ENCODE data around the gene CAMTA1. TPM values are rescaled to one million over a fixed set of nuclear protein-coding genes. Genes with fewer than 3 reads are reported as not detected.

Gene CAMTA1
- total RNA-seq, 1 donor from 2014 or later = 77.6 TPM

DNA sequence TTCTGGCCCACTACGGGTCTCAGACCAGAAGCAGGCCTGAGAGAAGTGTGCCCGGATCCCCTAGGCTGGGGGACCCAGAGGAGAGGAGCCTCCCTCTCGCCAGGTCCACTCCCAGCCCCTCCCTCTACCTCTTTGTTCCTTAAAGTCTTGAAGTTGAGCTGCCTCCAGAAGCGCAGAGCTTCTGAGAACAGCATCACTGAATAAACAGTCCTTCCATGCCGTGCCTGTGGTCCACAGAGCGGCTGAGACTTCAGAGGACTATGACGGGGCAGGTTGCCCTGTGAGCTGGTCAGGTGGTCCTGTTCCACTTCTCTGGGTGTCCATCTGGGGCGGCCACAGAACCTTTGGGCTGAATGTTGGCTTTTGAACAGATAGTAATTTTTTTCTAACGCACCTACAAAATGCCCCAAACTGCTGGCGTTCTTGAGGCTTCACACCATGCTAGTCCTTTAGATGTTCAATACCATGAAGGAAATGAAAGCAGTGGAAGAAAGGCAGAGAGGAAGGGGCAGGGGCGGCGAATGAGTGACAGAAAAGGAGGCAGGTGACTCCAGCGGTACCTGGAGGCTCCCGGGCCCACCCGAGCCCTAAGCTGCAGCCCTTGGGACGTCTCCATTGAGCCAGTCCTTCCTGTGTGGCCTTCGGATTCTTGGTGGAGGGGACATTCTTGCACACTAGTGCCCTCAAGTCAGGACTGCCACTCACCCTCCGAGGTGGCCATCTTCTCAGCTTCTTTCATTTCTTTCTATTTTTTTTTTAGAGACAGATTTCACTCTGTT lies 746.5 kb downstream of the CAMTA1 start:
- Histone ChIP-seq H4K20me1 (ENCODE audit: insufficient read depth, low read length) (no peaks in the 10 kb centered on the region), H3K27ac (ENCODE audit: low read depth, low read length) (no peak overlapping the region), H3K9ac (ENCODE audit: low read length) (no peak overlapping the region), H3K4me3 (ENCODE audit: insufficient read depth, low read depth, low read length) (no peak overlapping the region), H3K36me3 (ENCODE audit: insufficient read depth, low read length) (no peaks in the 10 kb centered on the region), H3K4me1 (ENCODE audit: insufficient read depth, low read length) (peaks cover 19% of the 10 kb centered on the region), H3K27me3 (ENCODE audit: insufficient read depth, low read length) (no peaks in the 10 kb centered on the region), H3K9me3 (ENCODE audit: insufficient read depth, low read depth, low read length) (no peaks in the 10 kb centered on the region), H3K4me2 (ENCODE audit: low read length) (no peak overlapping the region), H3K79me2 (ENCODE audit: insufficient read depth, low read length) (no peaks in the 10 kb centered on the region), H2AFZ (ENCODE audit: low read depth, low read length) (no peak overlapping the region)
- TF ChIP-seq, protein P1, sequence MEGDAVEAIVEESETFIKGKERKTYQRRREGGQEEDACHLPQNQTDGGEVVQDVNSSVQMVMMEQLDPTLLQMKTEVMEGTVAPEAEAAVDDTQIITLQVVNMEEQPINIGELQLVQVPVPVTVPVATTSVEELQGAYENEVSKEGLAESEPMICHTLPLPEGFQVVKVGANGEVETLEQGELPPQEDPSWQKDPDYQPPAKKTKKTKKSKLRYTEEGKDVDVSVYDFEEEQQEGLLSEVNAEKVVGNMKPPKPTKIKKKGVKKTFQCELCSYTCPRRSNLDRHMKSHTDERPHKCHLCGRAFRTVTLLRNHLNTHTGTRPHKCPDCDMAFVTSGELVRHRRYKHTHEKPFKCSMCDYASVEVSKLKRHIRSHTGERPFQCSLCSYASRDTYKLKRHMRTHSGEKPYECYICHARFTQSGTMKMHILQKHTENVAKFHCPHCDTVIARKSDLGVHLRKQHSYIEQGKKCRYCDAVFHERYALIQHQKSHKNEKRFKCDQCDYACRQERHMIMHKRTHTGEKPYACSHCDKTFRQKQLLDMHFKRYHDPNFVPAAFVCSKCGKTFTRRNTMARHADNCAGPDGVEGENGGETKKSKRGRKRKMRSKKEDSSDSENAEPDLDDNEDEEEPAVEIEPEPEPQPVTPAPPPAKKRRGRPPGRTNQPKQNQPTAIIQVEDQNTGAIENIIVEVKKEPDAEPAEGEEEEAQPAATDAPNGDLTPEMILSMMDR (IDR thresholded peaks at IDR 0.05; ENCODE audit: insufficient read depth, low read depth, low read length) = no peak
- TF ChIP-seq EZH2 (IDR thresholded peaks at IDR 0.05; ENCODE audit: insufficient read depth, low read length) = no peak
- peaks cover 13% of the 10 kb centered on the region for H3K27me3 Mint-ChIP-seq (ENCODE audit: low read depth, unreplicated experiment)
- no peak for FAIRE-seq
- H3K27ac Mint-ChIP-seq (ENCODE audit: unreplicated experiment) = no peak overlapping the region
- DNase-seq (ENCODE audit: low read depth) = no peak
- H3K36me3 Mint-ChIP-seq (ENCODE audit: low read depth, unreplicated experiment) = no peaks in the 10 kb centered on the region
- H3K4me1 Mint-ChIP-seq (ENCODE audit: low read depth, unreplicated experiment) = peaks cover 5% of the 10 kb centered on the region
- no peak overlapping the region for H3K4me3 Mint-ChIP-seq (ENCODE audit: unreplicated experiment)
- peaks cover 2% of the 10 kb centered on the region for H3K9me3 Mint-ChIP-seq (ENCODE audit: unreplicated experiment)

DNA sequence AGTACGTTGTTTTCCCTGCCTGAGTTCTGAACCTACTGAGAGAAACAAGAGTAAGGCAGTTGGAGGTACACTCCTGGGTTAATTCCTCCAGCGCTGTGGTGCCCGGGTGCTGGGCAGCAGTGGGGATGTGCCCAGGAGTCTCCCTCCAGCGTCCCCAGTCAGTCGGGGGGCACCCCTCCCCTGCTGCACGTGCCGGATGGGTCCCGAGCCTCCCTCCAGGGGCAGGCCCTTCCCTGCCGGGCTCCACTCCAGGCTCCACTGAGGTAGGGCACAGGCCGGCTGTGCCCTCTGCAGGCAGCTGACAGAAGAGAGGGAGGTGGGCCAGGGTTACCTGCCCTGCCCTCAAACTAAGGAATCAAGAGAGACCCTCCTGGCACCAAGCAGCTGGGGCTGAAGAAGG lies 747.8 kb downstream of the CAMTA1 start:
- Histone ChIP-seq H3K27ac (ENCODE audit: low read depth, low read length) (no peak overlapping the region), H3K4me3 (ENCODE audit: insufficient read depth, low read depth, low read length) (no peak overlapping the region), H3K27me3 (ENCODE audit: insufficient read depth, low read length) (no peaks in the 10 kb centered on the region), H3K4me1 (ENCODE audit: insufficient read depth, low read length) (peaks cover 7% of the 10 kb centered on the region), H3K79me2 (ENCODE audit: insufficient read depth, low read length) (no peaks in the 10 kb centered on the region), H2AFZ (ENCODE audit: low read depth, low read length) (no peak overlapping the region), H3K4me2 (ENCODE audit: low read length) (no peak overlapping the region), H4K20me1 (ENCODE audit: insufficient read depth, low read length) (no peaks in the 10 kb centered on the region), H3K36me3 (ENCODE audit: insufficient read depth, low read length) (no peaks in the 10 kb centered on the region), H3K9ac (ENCODE audit: low read length) (no peak overlapping the region), H3K9me3 (ENCODE audit: insufficient read depth, low read depth, low read length) (peaks cover 4% of the 10 kb centered on the region)
- Mint-ChIP-seq H3K9me3 (ENCODE audit: unreplicated experiment) (peaks cover 5% of the 10 kb centered on the region), H3K4me1 (ENCODE audit: low read depth, unreplicated experiment) (peaks cover 4% of the 10 kb centered on the region), H3K27ac (ENCODE audit: unreplicated experiment) (no peak overlapping the region), H3K27me3 (ENCODE audit: low read depth, unreplicated experiment) (peaks cover 18% of the 10 kb centered on the region), H3K36me3 (ENCODE audit: low read depth, unreplicated experiment) (no peaks in the 10 kb centered on the region), H3K4me3 (ENCODE audit: unreplicated experiment) (no peak overlapping the region)
- no peak for TF ChIP-seq EZH2 (IDR thresholded peaks at IDR 0.05; ENCODE audit: insufficient read depth, low read length)
- TF ChIP-seq, protein P1 (IDR thresholded peaks at IDR 0.05; ENCODE audit: insufficient read depth, low read depth, low read length) = no peak
- no peak for FAIRE-seq
- no peak for DNase-seq (ENCODE audit: low read depth)

All from astrocyte (in vitro differentiated cells and primary cell).